Keratinocyte (primary cell): ENCODE data around the gene LRRC39.

ENCODE experiments used
- EZH2 ChIP-seq: IDR thresholded peaks from one replicate; pipeline ENCODE4 v1.6.1; 2012; ENCODE audit warnings: inconsistent platforms, mild to moderate bottlenecking, low read length, moderate library complexity
- TF ChIP-seq, protein P1 (sequence below), 3 experiments: IDR thresholded peaks in 1 of 3; conservative IDR thresholded peaks in 1 of 3; optimal IDR thresholded peaks in 1 of 3; 2 replicates in 2 of 3; 3 replicates in 1 of 3; pipeline versions ENCODE3 to v1.5.1; 2011; ENCODE audit warnings: low read length in 3 of 3, mild to moderate bottlenecking in 3 of 3, moderate library complexity in 2 of 3, control low read depth in 1 of 3, inconsistent platforms in 1 of 3; ENCODE audit not compliant: insufficient read depth in 2 of 3; ENCODE audit errors: extremely low read depth in 1 of 3

DNA sequence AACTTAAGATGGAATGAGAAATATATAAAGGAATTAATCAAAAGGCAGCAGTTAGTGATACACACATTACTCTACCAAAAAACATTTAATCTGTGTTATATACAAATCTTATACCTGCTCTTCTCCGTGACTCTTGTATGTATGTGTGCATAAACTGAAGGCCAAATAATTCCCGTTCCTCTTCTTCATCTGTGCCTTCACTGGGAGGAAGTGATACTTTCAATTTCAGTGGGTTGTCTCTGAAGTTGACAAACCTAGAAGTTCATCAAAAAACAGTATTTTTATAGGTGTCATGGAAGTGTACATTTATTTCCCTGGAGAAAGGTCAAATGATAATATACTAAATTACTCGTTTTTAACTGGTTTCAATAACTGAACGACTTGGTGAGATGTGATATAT lies 25.8 kb downstream of the LRRC39 start:
- TF ChIP-seq, protein P1, sequence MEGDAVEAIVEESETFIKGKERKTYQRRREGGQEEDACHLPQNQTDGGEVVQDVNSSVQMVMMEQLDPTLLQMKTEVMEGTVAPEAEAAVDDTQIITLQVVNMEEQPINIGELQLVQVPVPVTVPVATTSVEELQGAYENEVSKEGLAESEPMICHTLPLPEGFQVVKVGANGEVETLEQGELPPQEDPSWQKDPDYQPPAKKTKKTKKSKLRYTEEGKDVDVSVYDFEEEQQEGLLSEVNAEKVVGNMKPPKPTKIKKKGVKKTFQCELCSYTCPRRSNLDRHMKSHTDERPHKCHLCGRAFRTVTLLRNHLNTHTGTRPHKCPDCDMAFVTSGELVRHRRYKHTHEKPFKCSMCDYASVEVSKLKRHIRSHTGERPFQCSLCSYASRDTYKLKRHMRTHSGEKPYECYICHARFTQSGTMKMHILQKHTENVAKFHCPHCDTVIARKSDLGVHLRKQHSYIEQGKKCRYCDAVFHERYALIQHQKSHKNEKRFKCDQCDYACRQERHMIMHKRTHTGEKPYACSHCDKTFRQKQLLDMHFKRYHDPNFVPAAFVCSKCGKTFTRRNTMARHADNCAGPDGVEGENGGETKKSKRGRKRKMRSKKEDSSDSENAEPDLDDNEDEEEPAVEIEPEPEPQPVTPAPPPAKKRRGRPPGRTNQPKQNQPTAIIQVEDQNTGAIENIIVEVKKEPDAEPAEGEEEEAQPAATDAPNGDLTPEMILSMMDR (optimal IDR thresholded peaks at IDR 0.05 in 1 of 3, IDR thresholded peaks at IDR 0.05 in 1 of 3, conservative IDR thresholded peaks at IDR 0.05 in 1 of 3; ENCODE audit: extremely low read depth in 1 of 3, insufficient read depth in 2 of 3, low read length in 3 of 3): no peak
- no peak for TF ChIP-seq EZH2
